NCI-H460 (cell line): Measurements from ENCODE around the gene NPHP4. TPM values are rescaled to one million over a fixed set of nuclear protein-coding genes. Genes with fewer than 3 reads are reported as not detected.
A peak's percentile ranks its signal among the peaks of the same experiment; 100 is the strongest.
"Not testable (repeated sequence)": the region's sequence is repeated elsewhere in the genome, so short reads cannot be mapped to it uniquely, and the experiment has no call there.

Experiments
- DNase-seq: peaks from one replicate; pipeline ENCODE4 v3.0.0-alpha.2; 2016; ENCODE audit warnings: low read depth; ENCODE audit errors: extremely low read depth
- total RNA-seq: library from RNA; depleted of rRNA; stranded (reverse); fragments of >200 nt; shearing (Covaris generic); gene quantifications from 2 replicates; pipeline ENCODE4 v1.2.3, GENCODE V29; 2014

NPHP4 gene
- total RNA-seq, 1 experiment from 2014 or later, result 8.6 TPM

DNA sequence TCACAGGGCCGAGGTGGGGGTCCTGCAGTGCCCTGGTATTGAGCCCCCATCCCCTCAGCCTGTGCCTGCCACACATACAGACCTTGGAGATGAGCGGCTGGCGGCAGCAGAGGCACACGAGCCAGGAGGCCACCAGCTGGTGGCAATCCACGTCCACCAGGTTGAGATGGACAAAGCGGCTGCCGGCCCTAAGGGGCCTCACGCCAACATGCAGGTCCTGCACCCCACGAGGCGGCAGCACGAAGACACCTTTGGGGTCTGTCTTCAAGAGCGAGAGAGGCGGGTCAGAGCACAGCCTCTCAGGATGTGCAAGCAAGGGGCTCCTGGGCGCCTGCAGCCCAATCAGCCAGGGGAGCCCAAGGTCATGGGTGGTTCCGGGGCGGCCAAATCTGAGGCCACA, 128.0 kb downstream of the NPHP4 start:
- DNase-seq, result no peak

DNA sequence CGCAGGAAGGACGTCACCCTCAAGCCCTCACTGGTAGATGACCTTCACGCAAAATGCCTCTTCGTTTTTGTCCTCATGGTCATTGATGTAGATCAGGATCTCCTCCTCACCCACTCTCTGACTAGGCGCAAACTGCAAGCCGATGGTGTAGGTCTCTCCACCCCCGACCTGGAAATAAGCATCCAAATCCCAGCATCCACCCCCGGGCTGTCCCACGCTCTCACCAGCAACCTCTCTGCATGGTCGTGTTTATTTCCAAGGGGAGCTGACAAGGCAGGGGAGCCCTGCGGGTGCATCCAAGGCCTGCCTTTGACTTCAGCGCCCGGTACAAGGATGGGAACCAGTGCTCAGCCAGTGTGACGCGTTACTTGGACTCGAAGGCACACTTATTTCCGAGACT, 129.0 kb downstream of the NPHP4 start:
- no peak for DNase-seq

DNA sequence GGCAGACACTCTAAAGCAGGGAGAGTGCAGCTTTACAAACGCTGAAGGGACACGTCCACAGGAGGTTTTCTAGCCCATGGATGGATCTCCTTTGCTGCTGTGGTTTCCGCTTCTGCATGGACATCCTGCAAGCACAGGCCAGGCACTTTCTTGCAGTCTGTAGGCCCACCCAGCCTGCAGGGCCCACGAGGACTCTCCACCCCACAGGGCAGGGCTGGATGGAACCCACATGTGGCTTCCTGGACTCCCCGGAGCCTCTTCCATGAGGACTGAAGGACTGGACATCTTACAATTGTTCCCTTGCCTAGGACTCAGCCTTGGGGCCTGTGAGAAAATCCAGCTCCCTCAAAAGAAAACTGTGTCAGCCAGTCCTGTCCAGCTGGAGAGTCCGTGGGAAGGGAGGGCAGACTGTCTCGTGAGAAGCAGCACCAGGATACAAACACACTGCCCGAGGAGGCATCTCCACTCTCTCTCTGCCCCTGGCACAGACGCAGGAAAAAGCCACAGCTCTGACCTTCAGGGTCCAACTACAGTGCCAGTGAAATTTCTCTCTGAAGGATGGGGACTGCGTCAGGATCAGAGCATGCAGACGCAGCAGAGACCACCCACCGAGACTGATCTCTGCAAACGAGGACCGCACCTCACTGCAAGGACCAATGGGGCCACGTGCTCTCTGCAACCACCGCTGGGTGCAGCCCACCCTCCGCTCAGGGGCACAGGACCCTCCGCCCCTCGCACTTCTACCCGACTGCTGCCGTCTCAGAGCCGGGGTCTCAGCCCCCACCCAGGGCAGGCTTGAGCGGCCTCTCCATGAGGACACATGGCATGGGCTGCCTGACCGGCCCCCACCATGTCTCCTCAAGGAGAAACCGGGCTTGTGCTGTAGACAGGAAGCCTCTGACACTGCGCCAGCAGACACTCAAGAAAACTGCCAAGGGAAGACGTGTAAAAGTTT, 130.1 kb downstream of the NPHP4 start:
- no peak for DNase-seq

DNA sequence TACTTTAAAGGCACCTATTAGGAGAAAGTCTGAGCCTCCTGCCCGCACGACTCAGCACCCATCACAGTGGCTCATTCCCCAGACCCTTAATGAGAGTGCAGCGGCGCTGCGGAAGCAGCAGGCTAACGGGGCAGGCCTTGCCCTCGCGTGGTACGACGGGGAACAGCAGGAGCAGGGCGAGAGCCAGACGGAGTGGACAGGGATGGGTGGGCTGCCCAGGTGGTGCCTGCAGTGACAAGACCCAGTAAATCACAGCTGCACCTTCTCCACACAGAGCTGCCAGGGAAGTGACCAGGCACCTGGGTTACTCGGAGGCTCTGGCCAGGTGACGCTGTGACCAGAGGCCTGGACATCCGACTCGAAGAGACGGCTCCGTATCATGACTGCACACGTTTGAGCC, 131.9 kb downstream of the NPHP4 start:
- DNase-seq, result no peak

DNA sequence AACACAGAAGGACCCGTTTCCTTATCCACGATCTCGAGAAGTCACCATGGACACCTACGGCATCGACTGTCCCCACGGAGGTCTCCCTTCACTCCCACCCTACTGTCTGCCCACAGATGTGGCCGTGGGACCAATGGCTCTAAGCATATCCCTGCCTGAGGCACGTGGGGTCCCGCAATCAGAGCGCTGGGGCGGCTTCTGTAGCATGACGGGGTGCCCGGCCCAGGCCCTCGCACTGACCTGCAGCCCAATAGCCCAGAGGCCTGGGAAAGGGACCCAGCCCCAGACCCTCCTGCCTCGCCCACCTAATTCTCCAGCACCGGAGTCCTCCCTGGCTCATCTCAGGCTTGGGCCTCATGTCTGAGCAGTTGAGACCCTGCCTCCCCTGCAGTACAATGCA, 132.5 kb downstream of the NPHP4 start:
- no peak for DNase-seq

DNA sequence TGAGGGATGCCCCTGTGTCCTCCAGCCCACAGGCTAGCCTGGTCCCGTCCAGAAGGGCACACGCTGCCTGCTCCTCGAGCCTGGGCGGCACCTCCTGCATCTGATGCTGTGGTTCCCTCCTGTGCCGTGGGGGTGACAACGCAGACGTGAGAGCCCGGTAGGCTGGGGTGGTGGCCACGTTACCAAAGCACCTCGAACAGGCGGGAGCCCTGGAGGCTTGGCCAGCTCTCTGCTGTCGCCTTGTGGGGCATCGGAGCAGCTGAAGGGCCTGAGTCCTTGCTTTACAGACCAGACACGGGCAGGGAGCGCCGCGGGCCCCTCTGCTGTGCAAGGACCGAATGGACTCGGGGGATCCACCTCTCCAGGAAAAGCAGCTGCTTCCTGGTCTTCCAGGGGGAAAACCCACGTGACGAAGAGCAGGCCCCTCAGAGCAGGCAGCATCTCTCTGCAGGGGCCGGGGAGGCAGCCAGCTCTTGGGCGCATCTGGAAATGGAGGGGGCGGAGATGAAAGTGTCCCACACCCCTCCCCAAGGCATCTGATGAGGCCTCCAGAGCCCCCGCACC, 133.3 kb downstream of the NPHP4 start:
- DNase-seq, result no peak

DNA sequence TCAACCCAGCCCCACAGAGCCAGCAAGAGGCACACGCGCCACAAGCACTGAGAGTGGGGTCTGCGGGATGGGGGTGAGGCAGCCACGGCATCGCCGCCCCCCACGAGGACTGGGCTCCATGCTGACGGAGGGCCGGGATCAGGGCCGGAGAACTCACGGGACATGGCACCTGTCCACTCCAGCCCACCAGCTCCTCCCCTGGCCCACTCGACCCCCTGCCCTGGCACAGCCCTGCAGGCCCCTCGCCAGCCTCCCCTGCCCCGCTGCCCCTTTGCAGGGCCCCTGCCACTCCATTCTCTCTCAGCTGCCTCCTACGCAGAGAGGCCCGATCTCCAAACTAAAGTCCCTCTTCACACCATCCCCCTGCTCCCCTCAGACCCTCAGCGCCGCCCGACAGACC, 134.0 kb downstream of the NPHP4 start:
- no peak for DNase-seq

DNA sequence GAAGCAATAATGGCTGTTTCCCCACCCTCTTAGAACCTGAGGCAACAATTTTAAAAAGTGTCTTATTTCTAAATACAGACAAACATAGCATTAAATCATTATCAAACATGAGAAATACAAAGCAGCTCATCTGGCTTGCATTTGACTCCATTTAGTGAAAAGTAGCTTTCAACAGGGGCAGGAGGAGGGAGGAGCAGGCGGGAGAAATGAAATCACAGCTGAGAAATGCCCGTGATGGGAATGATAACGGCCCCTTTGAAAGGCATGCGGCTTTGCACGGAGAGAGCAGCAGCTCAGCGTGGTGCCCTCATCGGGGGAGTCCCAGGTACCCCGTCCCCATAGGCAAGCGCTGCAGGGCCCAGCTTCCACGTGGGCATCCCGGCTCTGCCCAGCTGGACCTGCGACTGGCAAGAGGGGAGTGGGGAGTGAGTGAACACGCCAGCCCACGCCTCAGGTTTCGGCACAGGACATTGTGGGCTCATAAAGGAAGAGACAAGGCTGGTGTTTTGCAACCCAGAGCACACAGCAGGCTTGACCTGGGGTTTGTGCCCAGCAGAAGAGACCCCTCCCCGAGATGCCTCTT, 134.6 kb downstream of the NPHP4 start:
- no peak for DNase-seq

DNA sequence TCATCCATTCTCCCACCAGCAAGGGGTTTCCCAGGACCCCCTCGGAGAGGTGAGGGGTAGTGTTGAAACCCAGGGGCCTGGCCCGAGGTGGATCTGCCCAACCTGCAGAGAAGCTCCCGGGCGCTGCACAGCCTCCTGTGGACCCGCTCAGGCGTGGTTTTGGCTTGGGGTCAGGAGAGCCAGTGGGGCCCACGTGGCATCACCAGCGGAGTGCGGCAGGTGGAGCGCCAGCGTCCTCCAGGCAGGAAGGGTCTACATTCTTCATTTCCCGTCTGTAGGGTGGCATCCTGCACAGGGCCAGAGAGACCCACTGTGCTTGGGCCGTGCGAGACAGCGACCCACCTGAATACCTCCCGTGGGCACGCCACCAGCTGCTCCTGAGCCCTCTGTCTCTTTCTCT, 135.2 kb downstream of the NPHP4 start:
- DNase-seq, result no peak

DNA sequence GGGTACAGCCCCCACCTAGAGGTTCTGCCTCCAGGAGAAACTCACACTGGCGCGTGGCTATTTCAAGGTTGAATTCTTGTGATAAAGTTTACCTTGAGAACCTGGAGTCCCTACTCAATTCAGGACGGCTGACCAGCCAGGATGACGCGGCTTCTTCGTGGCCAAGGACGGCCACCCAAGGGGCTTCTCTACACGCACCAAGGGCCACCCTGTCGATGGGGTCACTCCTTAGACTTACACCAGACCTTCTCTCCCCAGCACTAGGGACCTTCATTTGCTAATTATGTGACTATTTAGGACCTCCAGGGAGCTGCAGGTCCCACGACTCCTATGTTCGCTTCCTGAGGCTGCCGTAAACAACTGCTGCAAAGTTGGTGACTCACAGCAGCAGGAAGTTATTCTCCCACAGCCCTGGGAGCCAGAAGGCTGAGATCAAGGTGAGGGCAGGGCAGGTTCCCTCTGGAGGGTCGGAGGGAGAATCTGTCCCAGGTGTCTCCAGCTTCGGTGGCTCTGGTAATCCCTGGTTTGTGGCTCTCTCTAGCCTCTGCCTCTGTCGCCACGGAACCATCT, 135.9 kb downstream of the NPHP4 start:
- no peak for DNase-seq

DNA sequence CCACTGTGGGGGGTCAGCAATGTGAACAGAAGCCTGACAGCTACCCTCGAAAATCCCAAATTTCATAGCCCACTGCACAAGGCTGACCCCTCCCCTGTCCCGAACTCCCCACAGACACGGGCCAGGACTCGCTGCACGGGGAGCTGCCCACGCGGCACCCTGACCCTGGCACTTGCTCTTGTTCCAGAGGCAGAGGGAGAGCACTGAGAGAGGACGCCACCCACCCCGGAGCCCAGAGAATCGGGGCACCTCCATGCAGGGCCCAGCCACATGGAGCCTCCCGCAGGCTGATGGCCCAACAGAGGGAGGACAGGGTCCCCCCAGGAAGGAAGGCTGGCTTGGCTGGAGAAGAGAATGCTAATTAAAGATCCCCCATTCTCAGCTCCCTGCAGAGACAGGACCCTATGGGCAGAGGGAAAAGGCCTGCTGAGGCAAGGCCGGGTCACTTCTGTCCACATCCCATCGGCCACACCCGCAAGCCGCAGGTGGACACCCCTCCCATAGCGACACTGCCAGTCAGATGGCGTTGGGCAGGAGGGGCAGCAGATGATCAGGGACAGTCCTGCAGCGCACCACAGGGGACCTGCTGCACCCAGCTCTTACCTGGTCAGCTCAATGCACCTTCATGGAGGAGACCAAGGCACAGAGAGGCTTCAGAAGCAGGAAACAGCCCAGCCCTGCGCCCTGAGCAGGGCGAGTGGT, 136.9 kb downstream of the NPHP4 start:
- no peak for DNase-seq

DNA sequence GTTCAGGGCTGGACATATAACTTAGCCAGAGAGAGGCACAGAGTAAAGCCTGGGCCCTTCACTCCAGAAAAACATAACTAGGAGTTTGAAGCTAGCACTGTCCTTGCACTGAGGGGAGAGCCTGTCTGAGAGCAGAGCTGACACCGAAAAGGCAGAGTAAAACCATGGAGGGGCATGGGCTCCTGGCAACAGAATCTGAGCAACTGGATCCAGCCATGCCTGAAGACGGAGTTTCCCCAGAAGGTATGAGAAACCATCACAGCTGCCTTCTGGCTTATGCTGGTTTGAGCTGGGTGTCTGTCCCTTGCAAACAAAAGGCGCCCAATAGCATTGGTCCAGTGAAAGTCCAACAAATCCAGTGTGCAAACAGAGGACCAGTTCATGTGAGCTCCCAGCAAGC, 137.5 kb downstream of the NPHP4 start:
- no peak for DNase-seq

DNA sequence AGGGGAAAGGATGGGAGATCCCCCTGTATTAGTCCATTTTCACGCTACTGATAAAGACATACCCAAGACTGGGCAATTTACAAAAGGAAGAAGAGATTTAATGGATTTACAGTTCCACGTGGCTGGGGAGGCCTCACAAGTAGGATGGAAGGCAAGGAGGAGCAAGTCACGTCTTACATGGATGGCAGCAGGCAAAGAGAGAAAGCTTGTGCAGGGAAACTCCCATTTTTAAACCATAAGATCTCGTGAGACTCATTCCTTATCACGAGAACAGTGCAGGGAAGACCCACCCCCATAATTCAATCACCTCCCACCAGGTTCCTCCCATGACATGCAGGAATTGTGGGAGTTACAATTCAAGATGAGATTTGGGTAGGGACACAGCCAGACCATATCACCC, 138.4 kb downstream of the NPHP4 start:
- not testable (repeated sequence) for DNase-seq

DNA sequence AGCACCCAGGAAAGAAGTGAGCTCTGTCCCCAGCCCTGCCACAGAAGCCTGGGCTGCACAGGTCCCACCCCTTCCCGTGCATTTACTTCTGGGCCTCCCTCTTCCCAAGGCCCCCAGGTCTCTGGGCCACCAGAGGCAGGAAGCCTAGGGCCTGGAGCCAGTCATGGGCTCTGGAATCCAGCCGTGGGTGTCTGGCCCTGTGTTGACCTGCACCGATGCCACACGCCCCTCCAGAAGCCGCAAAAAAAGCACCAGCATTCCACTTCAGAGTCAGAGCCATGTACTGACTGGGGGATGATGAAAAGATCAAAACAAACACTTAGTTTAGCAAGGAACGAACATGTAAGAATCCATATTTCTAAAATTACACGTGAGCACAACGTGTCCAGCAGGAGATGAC, 141.7 kb downstream of the NPHP4 start:
- DNase-seq, result no peak

DNA sequence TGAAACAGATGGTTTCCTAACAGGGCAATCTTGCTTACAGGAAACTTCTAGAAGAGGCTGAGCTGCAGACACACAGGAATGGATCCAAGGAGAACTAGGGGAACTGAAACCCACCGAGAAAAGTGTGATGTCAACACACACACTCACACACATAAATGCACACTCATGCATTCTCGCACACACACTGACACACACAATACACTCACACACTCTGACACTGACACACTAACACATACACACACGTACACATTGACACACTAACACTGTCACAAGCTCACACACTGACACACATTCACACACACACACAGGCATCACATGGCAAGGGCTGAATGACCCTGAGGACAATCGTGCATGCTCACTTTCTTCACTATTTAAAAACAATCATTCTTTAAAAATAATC, 142.7 kb downstream of the NPHP4 start:
- no peak for DNase-seq

DNA sequence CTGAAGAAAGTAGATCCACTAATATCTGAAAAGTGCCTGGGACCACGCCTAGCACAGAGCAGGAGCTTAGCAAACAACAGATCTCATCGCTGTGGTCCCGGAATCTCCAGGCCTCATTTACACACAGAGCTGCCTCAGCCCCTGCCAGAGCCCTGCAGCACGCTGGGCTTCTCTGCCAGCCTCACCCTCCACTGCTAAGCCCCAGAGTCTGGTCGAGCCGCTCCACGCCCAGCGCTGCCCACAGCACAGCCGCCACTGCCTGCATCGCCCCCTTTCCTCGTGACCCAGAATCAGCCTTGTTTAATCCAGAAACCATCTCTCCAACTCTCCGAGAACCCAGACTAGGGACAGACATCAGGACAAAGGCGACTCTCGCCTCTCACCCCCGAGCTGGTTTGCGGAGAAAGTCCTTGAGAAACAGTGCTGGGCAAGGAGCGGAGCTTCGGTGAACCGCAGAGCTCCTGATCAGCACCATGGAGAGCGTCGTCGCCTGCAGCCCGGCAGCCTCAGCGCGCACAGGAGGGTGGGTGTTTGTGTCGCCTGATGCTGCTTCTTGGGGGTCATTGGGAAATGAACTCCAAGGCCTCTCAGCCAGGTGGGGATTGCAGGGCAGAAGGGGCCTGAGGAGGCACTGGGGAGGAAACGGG, 145.1 kb downstream of the NPHP4 start:
- peak; percentile 30 for DNase-seq

DNA sequence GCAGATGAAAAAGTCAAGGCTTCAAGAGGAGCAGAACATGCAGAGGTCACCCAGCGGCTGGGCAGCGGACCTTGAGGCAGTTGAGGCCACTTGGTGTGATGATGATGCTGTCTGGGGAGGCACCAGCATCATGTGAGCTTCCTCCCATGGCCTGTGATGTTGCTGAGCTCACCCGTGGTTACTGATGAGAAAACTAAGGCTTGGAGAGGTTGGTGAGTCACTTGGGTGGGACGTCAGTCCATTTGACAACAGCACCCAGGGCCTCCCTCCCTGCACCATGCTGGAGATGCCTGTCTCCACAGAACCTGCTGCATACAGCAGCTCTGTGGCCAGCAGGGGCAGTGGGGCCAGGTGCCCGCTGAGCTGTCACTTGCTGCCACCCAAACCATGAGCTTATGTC, 146.8 kb downstream of the NPHP4 start:
- no peak for DNase-seq

DNA sequence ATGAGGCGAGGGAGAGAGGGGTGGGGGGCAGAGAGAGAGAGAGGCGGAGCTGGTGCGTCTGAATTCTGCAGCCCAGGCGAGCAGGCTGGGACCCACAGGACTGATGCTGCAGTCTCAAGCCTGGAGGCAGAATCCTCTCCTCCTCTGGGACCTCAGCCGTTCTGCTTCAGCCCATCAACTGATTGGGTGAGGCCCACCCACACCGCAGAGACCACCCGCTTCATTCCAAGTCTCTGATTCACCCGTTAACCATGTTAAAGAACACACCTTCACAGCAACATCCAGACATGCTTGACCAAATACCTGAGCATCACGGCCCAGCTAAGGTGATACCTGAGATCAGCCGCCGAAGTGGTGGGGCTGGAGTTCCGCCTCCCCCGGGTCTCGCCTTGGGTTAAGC, 147.8 kb downstream of the NPHP4 start:
- no peak for DNase-seq

DNA sequence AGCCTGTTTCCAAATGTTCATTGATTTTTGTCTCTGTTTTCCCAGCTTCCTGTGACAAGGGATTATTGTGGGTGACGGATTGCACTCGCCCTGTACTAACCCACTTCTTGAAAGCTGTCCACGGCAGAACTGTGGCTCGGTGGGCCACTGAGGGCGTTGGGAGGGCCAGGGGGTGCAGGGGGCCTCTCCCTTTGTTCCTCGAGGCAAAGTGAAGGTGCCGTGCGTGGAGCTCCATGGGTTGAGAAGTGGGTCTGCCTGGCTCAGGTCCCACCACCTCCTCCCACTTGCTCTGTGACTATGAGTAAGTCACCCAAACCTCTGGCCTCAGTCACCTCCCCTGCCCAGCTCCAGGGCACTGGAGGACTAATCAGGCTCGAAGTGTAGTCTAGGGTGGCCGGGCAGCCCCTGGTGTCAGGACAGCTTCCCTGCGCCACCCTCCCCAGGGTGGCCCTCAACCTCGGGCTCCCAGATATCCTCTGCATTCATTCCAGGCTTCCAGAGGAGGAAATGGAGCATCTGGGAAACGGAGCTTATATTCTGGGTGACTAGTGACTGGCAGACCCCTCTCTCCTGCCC, 148.6 kb downstream of the NPHP4 start:
- DNase-seq, result no peak

DNA sequence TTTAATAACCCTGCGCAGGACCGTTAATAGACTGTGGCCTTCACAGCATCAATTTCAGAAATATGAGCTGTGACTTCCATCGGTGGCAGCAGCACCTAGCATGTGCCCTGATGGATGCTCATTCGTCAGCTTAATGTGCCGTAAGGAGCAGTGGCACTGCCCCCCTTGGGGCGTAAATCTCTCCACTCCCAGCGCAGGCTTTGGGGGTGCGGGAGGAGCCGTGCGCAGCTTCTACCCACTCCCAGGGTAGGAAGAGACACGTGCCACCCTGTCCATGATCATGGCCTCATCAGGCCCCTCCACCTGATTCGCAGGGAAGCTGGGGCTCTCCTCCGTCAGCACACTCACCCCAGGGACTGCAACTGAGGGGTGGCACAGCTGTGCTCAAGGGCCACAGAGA, 149.5 kb downstream of the NPHP4 start:
- DNase-seq, result no peak
